ENCODE results near the gene AP5S1. TPM values are rescaled to one million over a fixed set of nuclear protein-coding genes. Genes with fewer than 3 reads are reported as not detected.

Gene AP5S1
- total and polyA plus RNA-seq, 2 of the 13 experiments (the other 11 are each of a cell fraction or from before 2014, with no cell fraction given): 7.9 to 23.2 TPM

DNA sequence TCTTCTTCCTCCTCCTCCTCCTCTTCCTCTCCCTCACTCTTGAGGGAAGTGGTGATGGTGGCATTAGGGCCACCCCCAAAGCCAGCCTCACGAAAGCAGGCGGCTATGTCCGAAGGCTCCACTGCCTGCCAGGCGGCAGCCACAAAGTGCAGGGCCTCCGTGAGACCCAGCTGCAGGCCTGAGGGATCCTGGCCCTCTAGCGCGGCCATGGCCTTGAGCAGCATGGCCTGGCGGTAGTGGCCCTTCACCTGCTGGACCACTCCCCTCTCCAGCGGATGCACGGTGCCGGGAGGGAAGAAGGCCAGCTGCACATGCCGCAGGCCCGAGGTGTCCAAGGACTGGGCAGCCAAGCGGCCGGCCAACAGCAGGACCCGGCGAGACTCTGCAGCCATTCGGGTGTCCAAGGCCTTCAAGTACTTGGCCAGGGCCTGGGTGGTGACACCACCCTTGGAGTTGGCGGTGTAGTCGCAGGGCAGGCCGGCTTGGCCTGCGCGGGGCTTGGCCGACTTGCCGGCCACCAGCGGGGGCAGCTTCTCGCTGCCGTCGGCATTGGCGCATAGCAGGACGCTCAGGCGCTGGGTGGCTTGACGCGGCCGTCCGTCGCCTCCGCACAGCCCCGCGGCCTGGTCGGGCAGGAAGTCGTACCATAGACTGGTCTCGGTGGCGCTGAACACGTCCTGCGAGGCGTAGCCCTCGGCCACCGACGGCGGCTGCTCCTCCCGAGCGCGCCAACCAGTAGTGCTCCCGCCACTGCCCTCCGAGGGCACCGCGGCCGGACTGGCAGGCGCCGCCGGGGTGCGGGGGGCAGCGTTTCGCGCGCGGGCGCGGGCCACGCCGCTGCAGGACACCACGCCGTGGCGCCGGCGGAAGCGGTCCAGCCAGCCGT lies 34.9 kb upstream of the AP5S1 start (continued):
- TF ChIP-seq, protein P1, sequence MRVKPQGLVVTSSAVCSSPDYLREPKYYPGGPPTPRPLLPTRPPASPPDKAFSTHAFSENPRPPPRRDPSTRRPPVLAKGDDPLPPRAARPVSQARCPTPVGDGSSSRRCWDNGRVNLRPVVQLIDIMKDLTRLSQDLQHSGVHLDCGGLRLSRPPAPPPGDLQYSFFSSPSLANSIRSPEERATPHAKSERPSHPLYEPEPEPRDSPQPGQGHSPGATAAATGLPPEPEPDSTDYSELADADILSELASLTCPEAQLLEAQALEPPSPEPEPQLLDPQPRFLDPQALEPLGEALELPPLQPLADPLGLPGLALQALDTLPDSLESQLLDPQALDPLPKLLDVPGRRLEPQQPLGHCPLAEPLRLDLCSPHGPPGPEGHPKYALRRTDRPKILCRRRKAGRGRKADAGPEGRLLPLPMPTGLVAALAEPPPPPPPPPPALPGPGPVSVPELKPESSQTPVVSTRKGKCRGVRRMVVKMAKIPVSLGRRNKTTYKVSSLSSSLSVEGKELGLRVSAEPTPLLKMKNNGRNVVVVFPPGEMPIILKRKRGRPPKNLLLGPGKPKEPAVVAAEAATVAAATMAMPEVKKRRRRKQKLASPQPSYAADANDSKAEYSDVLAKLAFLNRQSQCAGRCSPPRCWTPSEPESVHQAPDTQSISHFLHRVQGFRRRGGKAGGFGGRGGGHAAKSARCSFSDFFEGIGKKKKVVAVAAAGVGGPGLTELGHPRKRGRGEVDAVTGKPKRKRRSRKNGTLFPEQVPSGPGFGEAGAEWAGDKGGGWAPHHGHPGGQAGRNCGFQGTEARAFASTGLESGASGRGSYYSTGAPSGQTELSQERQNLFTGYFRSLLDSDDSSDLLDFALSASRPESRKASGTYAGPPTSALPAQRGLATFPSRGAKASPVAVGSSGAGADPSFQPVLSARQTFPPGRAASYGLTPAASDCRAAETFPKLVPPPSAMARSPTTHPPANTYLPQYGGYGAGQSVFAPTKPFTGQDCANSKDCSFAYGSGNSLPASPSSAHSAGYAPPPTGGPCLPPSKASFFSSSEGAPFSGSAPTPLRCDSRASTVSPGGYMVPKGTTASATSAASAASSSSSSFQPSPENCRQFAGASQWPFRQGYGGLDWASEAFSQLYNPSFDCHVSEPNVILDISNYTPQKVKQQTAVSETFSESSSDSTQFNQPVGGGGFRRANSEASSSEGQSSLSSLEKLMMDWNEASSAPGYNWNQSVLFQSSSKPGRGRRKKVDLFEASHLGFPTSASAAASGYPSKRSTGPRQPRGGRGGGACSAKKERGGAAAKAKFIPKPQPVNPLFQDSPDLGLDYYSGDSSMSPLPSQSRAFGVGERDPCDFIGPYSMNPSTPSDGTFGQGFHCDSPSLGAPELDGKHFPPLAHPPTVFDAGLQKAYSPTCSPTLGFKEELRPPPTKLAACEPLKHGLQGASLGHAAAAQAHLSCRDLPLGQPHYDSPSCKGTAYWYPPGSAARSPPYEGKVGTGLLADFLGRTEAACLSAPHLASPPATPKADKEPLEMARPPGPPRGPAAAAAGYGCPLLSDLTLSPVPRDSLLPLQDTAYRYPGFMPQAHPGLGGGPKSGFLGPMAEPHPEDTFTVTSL (CRISPR knock-in tag; IDR thresholded peaks at IDR 0.05; ENCODE audit: borderline replicate concordance): no peak
- TF ChIP-seq TAF15 (IDR thresholded peaks at IDR 0.05; ENCODE audit: low read depth, low read length, poor library complexity, severe bottlenecking) (no peak), ZBTB2 (CRISPR knock-in tag; IDR thresholded peaks at IDR 0.05; ENCODE audit: low read depth) (peak; percentile 29; the same call in 1 of the 2 replicates), REXO4 (CRISPR knock-in tag; IDR thresholded peaks at IDR 0.05; ENCODE audit: borderline replicate concordance) (no peak), SP5 (CRISPR knock-in tag; IDR thresholded peaks at IDR 0.05; ENCODE audit: borderline replicate concordance, low read depth) (0 out of 2 replicates have a peak, but pooled peaks have one; percentile 31), STAT6 (CRISPR knock-in tag; IDR thresholded peaks at IDR 0.05; ENCODE audit: borderline replicate concordance) (no peak), HMG20B (CRISPR knock-in tag; conservative IDR thresholded peaks at IDR 0.05) (no peak), TFDP1 (CRISPR knock-in tag; IDR thresholded peaks at IDR 0.05; ENCODE audit: borderline replicate concordance) (peak; percentile 71; the same call in 1 of the 2 replicates), ZMYM3 (CRISPR knock-in tag; IDR thresholded peaks at IDR 0.05) (no peak), HMGA1 (CRISPR knock-in tag; conservative IDR thresholded peaks at IDR 0.05) (no peak), JUNB (CRISPR knock-in tag; IDR thresholded peaks at IDR 0.05; ENCODE audit: borderline replicate concordance) (no peak), ZFAT (CRISPR knock-in tag; conservative IDR thresholded peaks at IDR 0.05) (no peak), HDAC1 (CRISPR knock-in tag; IDR thresholded peaks at IDR 0.05) (peak; percentile 63; the same call in 1 of the 2 replicates)

Measured in HepG2 (cell line).